Endothelial cell of umbilical vein (primary cell): ENCODE data around the gene DLST.

Experiments used
- CTCF ChIP-seq, 2 donors: IDR thresholded peaks; 1 replicate in 1 of 2; 2 replicates in 1 of 2; pipeline ENCODE4 v1.5.1; 2011; ENCODE audit warnings: low read length in 2 of 2, mild to moderate bottlenecking in 2 of 2, moderate library complexity in 2 of 2, control low read depth in 1 of 2, inconsistent platforms in 1 of 2, low read depth in 1 of 2; ENCODE audit not compliant: insufficient read depth in 1 of 2; ENCODE audit errors: extremely low read depth in 1 of 2
- EZH2 ChIP-seq: IDR thresholded peaks from 2 replicates; pipeline ENCODE4 v1.6.1; 2012; ENCODE audit warnings: borderline replicate concordance, low read depth, mild to moderate bottlenecking, moderate library complexity, low read length, inconsistent platforms; ENCODE audit not compliant: severe bottlenecking
- FOS ChIP-seq: IDR thresholded peaks from 2 replicates; pipeline ENCODE4 v1.6.1; 2011; ENCODE audit warnings: mild to moderate bottlenecking, low read length, moderate library complexity, borderline replicate concordance; ENCODE audit not compliant: insufficient read depth
- MYC ChIP-seq: IDR thresholded peaks from one replicate; pipeline ENCODE4 v1.6.1; 2011; ENCODE audit warnings: mild to moderate bottlenecking, low read depth, low read length
- POLR2A ChIP-seq: IDR thresholded peaks from 2 replicates; pipeline ENCODE4 v1.6.1; 2012; ENCODE audit warnings: low read depth, mild to moderate bottlenecking, control low read depth, low read length
- POLR2AphosphoS5 ChIP-seq: IDR thresholded peaks from 2 replicates; pipeline ENCODE4 v1.6.1; 2012; ENCODE audit warnings: low read depth, mild to moderate bottlenecking, control low read depth, low read length, moderate library complexity; ENCODE audit not compliant: insufficient read depth

GRCh38 chr14:74927225-74927624 is 45.5 kb downstream of the DLST start:
- TF ChIP-seq CTCF (IDR thresholded peaks at IDR 0.05; ENCODE audit: extremely low read depth in 1 of 2, insufficient read depth in 1 of 2, low read depth in 1 of 2, low read length in 2 of 2) (no peak), MYC (no peak), POLR2A (no peak), POLR2AphosphoS5 (no peak), EZH2 (no peak), FOS (no peak)
